ENCODE results near the gene GTF3C2.

DNA sequence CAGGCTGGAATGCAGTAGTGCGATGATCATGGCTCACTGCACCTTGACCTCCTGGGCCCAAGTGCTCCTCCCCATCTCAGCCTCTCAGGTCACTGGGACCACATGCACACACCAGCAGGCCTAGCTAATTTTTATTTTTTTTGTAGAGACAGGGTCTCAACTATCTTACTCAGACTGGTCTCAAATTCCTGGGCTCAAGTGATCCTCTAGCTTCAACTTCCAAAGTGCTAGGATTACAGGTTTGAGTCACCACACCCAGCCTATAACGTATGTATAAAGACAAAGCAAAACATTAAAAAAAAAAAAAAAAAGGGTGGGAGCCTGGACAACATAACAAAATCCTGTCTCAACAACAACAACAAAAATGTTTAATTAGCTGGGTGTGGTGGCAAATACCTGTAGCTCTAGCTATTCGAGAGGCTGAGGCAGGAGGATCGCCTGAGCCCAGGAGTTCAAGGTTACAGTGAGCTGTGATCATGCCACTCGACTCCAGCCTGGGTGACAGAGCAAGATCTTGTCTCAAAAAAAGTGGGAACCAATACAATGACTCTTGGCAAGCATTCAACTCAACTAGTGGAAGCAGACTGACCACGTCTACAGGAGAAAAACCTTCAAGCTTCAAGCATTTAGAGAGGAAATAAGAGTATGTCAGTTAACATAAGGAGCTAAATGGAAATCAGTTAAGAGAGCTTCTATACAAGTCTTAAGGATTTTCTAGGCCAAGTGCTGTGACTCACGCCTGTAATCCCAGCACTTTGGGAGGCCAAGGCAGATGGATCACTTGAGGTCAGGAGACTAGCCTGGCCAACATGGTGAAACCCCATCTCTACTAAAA, 2.6 kb downstream of the GTF3C2 start:
- TF ChIP-seq POLR2A (IDR thresholded peaks at IDR 0.05; ENCODE audit: low read length) (no peak), GATA1 (IDR thresholded peaks at IDR 0.05; ENCODE audit: low read depth, low read length) (no peak)
